Memory B cell (primary cell): ENCODE measurements around the gene FOXJ2.
"Not testable (repeated sequence)": the region's sequence is repeated elsewhere in the genome, so short reads cannot be mapped to it uniquely, and the experiment has no call there.

Experiments used
- ATAC-seq: fragments of 150-1000 bp; cut with Tn5 transposase; 2 replicates; pipeline ENCODE4 v1.10.0; 2021; ENCODE audit warnings: low read depth, mild to moderate bottlenecking, moderate library complexity
- DNase-seq, 2 donors: peaks; one replicate each; pipeline ENCODE4 v3.0.0; 2022; ENCODE audit warnings: low spot score in 2 of 2
- H3K27ac Mint-ChIP-seq: one replicate; pipeline ENCODE4 v1.8.0; 2022; ENCODE audit warnings: mild to moderate bottlenecking, moderate library complexity, mixed read lengths
- H3K27me3 Mint-ChIP-seq: one replicate; pipeline ENCODE4 v1.8.0; 2022; ENCODE audit warnings: mixed read lengths
- H3K36me3 Mint-ChIP-seq: one replicate; pipeline ENCODE4 v1.8.0; 2022; ENCODE audit warnings: mild to moderate bottlenecking, mixed read lengths
- H3K4me1 Mint-ChIP-seq: one replicate; pipeline ENCODE4 v1.8.0; 2022; ENCODE audit warnings: mixed read lengths
- H3K4me3 Mint-ChIP-seq: one replicate; pipeline ENCODE4 v1.8.0; 2022; ENCODE audit warnings: mild to moderate bottlenecking, moderate library complexity, mixed read lengths
- H3K9me3 Mint-ChIP-seq: one replicate; pipeline ENCODE4 v1.8.0; 2022; ENCODE audit warnings: mixed read lengths

Gene FOXJ2

GRCh38 chr12:8032242-8033152, at the start of gene FOXJ2:
TSS of gene FOXJ2 (plus strand) at chr12:8032716. CDS start at chr12:8039833, 7,117 bp downstream.
- H3K9me3 Mint-ChIP-seq, result no peaks in the 10 kb centered on the region
- peaks cover 45% of the 10 kb centered on the region for H3K4me1 Mint-ChIP-seq
- peak within 1 kb of the TSS; percentile 89 for H3K4me3 Mint-ChIP-seq
- ATAC-seq (peak; percentile 83), DNase-seq (peak; percentile 61 to 62)
- no peaks in the 10 kb centered on the region for H3K27me3 Mint-ChIP-seq
- peak within 1 kb of the TSS; percentile 91 for H3K27ac Mint-ChIP-seq
- peaks cover 2% of the 10 kb centered on the region for H3K36me3 Mint-ChIP-seq

GRCh38 chr12:7983019-7983418, 49.5 kb upstream of the FOXJ2 start:
- ATAC-seq, H3K4me1 Mint-ChIP-seq, H3K27me3 Mint-ChIP-seq, H3K27ac Mint-ChIP-seq, H3K4me3 Mint-ChIP-seq, DNase-seq, H3K36me3 Mint-ChIP-seq, H3K9me3 Mint-ChIP-seq: not testable (repeated sequence)

- not testable (repeated sequence) for H3K4me3 Mint-ChIP-seq, H3K9me3 Mint-ChIP-seq, H3K36me3 Mint-ChIP-seq, H3K4me1 Mint-ChIP-seq, ATAC-seq, DNase-seq, H3K27ac Mint-ChIP-seq, H3K27me3 Mint-ChIP-seq
Observed at GRCh38 chr12:7983460-7983859, 49.1 kb upstream of the FOXJ2 start.

GRCh38 chr12:7984900-7985299, 47.6 kb upstream of the FOXJ2 start:
- no peak for ATAC-seq
- Mint-ChIP-seq H3K4me1 (peaks cover 2% of the 10 kb centered on the region), H3K9me3 (no peaks in the 10 kb centered on the region), H3K4me3 (no peak overlapping the region), H3K36me3 (no peaks in the 10 kb centered on the region), H3K27ac (no peak overlapping the region), H3K27me3 (no peaks in the 10 kb centered on the region)
- no peak for DNase-seq

- H3K27ac Mint-ChIP-seq, result no peak overlapping the region
- H3K36me3 Mint-ChIP-seq, result no peaks in the 10 kb centered on the region
- no peak overlapping the region for H3K4me3 Mint-ChIP-seq
- H3K27me3 Mint-ChIP-seq, result no peaks in the 10 kb centered on the region
- DNase-seq, result no peak
- no peaks in the 10 kb centered on the region for H3K9me3 Mint-ChIP-seq
- H3K4me1 Mint-ChIP-seq, result peaks cover 6% of the 10 kb centered on the region
- no peak for ATAC-seq
Observed at GRCh38 chr12:7985802-7986418, 46.6 kb upstream of the FOXJ2 start.

- Mint-ChIP-seq H3K9me3 (no peaks in the 10 kb centered on the region), H3K27ac (peak overlapping the region; percentile 13), H3K4me1 (peaks cover 9% of the 10 kb centered on the region), H3K27me3 (no peaks in the 10 kb centered on the region), H3K36me3 (no peaks in the 10 kb centered on the region), H3K4me3 (no peak overlapping the region)
- DNase-seq (no peak), ATAC-seq (peak; percentile 29)
Observed at GRCh38 chr12:7989827-7990491, 42.6 kb upstream of the FOXJ2 start.

GRCh38 chr12:7991535-7991934, 41.0 kb upstream of the FOXJ2 start:
- ATAC-seq (no peak), DNase-seq (no peak)
- H3K36me3 Mint-ChIP-seq, result no peaks in the 10 kb centered on the region
- H3K27me3 Mint-ChIP-seq, result no peaks in the 10 kb centered on the region
- no peaks in the 10 kb centered on the region for H3K9me3 Mint-ChIP-seq
- no peak overlapping the region for H3K4me3 Mint-ChIP-seq
- peak overlapping the region; percentile 38 for H3K27ac Mint-ChIP-seq
- H3K4me1 Mint-ChIP-seq, result peaks cover 9% of the 10 kb centered on the region

- no peak for DNase-seq
- H3K4me3 Mint-ChIP-seq, result no peak overlapping the region
- no peaks in the 10 kb centered on the region for H3K27me3 Mint-ChIP-seq
- ATAC-seq, result no peak
- no peaks in the 10 kb centered on the region for H3K36me3 Mint-ChIP-seq
- no peaks in the 10 kb centered on the region for H3K9me3 Mint-ChIP-seq
- no peak overlapping the region for H3K27ac Mint-ChIP-seq
- peaks cover 9% of the 10 kb centered on the region for H3K4me1 Mint-ChIP-seq
Observed at GRCh38 chr12:7994731-7995205, 37.7 kb upstream of the FOXJ2 start.

GRCh38 chr12:7995266-7995963, 37.1 kb upstream of the FOXJ2 start:
- DNase-seq (peak; percentile 59 to 82), ATAC-seq (peak; percentile 99)
- H3K27ac Mint-ChIP-seq, result no peak overlapping the region
- H3K4me3 Mint-ChIP-seq, result no peak overlapping the region
- H3K36me3 Mint-ChIP-seq, result no peaks in the 10 kb centered on the region
- H3K4me1 Mint-ChIP-seq, result peaks cover 3% of the 10 kb centered on the region
- H3K9me3 Mint-ChIP-seq, result no peaks in the 10 kb centered on the region
- no peaks in the 10 kb centered on the region for H3K27me3 Mint-ChIP-seq

GRCh38 chr12:8000827-8001226, 31.7 kb upstream of the FOXJ2 start:
- not testable (repeated sequence) for DNase-seq, H3K4me3 Mint-ChIP-seq, H3K9me3 Mint-ChIP-seq, H3K27ac Mint-ChIP-seq, ATAC-seq, H3K36me3 Mint-ChIP-seq, H3K4me1 Mint-ChIP-seq, H3K27me3 Mint-ChIP-seq

GRCh38 chr12:8001496-8001895, 31.0 kb upstream of the FOXJ2 start:
- DNase-seq, ATAC-seq, H3K4me3 Mint-ChIP-seq, H3K27me3 Mint-ChIP-seq, H3K36me3 Mint-ChIP-seq, H3K27ac Mint-ChIP-seq, H3K9me3 Mint-ChIP-seq, H3K4me1 Mint-ChIP-seq: not testable (repeated sequence)

GRCh38 chr12:8004897-8005296, 27.6 kb upstream of the FOXJ2 start:
- not testable (repeated sequence) for H3K4me1 Mint-ChIP-seq, H3K4me3 Mint-ChIP-seq, H3K9me3 Mint-ChIP-seq, DNase-seq, H3K36me3 Mint-ChIP-seq, ATAC-seq, H3K27ac Mint-ChIP-seq
- H3K27me3 Mint-ChIP-seq, result peaks cover 11% of the 10 kb centered on the region

GRCh38 chr12:8011331-8011730, 21.2 kb upstream of the FOXJ2 start:
- peaks cover 1% of the 10 kb centered on the region for H3K36me3 Mint-ChIP-seq
- DNase-seq (no peak), ATAC-seq (no peak)
- peaks cover 20% of the 10 kb centered on the region for H3K27me3 Mint-ChIP-seq
- no peak overlapping the region for H3K27ac Mint-ChIP-seq
- no peak overlapping the region for H3K4me3 Mint-ChIP-seq
- no peaks in the 10 kb centered on the region for H3K9me3 Mint-ChIP-seq
- no peaks in the 10 kb centered on the region for H3K4me1 Mint-ChIP-seq
